Mammary epithelial cell (primary cell): ENCODE results near the gene HBB.

Experiments used
- CTCF ChIP-seq, 2 donors: IDR thresholded peaks in 1 of 2; conservative IDR thresholded peaks in 1 of 2; 2 replicates each; pipeline ENCODE4 v1.5.1; 2011 to 2012; ENCODE audit warnings: inconsistent platforms in 2 of 2, low read length in 2 of 2, mild to moderate bottlenecking in 2 of 2, control low read depth in 1 of 2, low read depth in 1 of 2; ENCODE audit not compliant: insufficient read depth in 1 of 2; ENCODE audit errors: extremely low read depth in 1 of 2
- EZH2 ChIP-seq: IDR thresholded peaks from 2 replicates; pipeline ENCODE4 v1.6.1; 2012; ENCODE audit warnings: low read length, inconsistent platforms, borderline replicate concordance

GRCh38 chr11:5196731-5197130, 30.1 kb downstream of the HBB start:
- TF ChIP-seq CTCF (conservative IDR thresholded peaks at IDR 0.05 in 1 of 2, IDR thresholded peaks at IDR 0.05 in 1 of 2; ENCODE audit: extremely low read depth in 1 of 2, insufficient read depth in 1 of 2, low read depth in 1 of 2, low read length in 2 of 2) (no peak), EZH2 (no peak)
